Smooth muscle cell (in vitro differentiated cells): Measurements from ENCODE around the gene OAT. TPM values are rescaled to one million over a fixed set of nuclear protein-coding genes. Genes with fewer than 3 reads are reported as not detected.

Experiments
- DNase-seq: peaks from one replicate; lab custom pipeline; 2025; ENCODE audit not compliant: unreplicated experiment; lab: John Stamatoyannopoulos, UW
- H2AFZ ChIP-seq: fragments of 200-600 bp; sonication (generic); 2 replicates; pipeline ENCODE4 v1.6.0; 2016; ENCODE audit warnings: antibody characterized with exemption, low read depth, mild to moderate bottlenecking
- H3F3A ChIP-seq: fragments of 200-600 bp; sonication (generic); 2 replicates; pipeline ENCODE4 v1.6.0; 2017; ENCODE audit warnings: antibody characterized with exemption, low read depth
- H3K27ac ChIP-seq: fragments of 200-600 bp; sonication (generic); 2 replicates; pipeline ENCODE4 v1.5.1; 2016; ENCODE audit warnings: low read depth, mild to moderate bottlenecking
- H3K27me3 ChIP-seq: fragments of 200-600 bp; sonication (generic); 2 replicates; pipeline ENCODE4 v1.6.1; 2016; ENCODE audit warnings: low read depth, mild to moderate bottlenecking
- H3K36me3 ChIP-seq: fragments of 200-600 bp; sonication (generic); 2 replicates; pipeline ENCODE4 v1.5.1; 2016; ENCODE audit warnings: low read depth
- H3K4me1 ChIP-seq: fragments of 200-600 bp; sonication (generic); 2 replicates; pipeline ENCODE4 v1.5.1; 2016; ENCODE audit warnings: low read depth
- H3K4me2 ChIP-seq: fragments of 200-600 bp; sonication (generic); 2 replicates; pipeline ENCODE4 v1.6.0; 2016; ENCODE audit warnings: mild to moderate bottlenecking
- H3K4me3 ChIP-seq: fragments of 200-600 bp; sonication (generic); 2 replicates; pipeline ENCODE4 v1.5.1; 2016; ENCODE audit warnings: mild to moderate bottlenecking
- H3K79me2 ChIP-seq: fragments of 200-600 bp; sonication (generic); 2 replicates; pipeline ENCODE4 v1.6.0; 2016; ENCODE audit warnings: low read depth, mild to moderate bottlenecking
- H3K9ac ChIP-seq: fragments of 200-600 bp; sonication (generic); 2 replicates; pipeline ENCODE4 v1.6.0; 2016; ENCODE audit warnings: low read depth
- H3K9me3 ChIP-seq: fragments of 200-600 bp; sonication (generic); replicated peaks from 2 replicates; pipeline ENCODE4 v1.5.1; 2016; ENCODE audit warnings: low read depth
- H4K20me1 ChIP-seq: fragments of 200-600 bp; sonication (generic); 2 replicates; pipeline ENCODE4 v1.6.0; 2016; ENCODE audit warnings: low read depth
- WGBS: methylation state at CpG from one replicate; pipeline ENCODE4 v1.1.7; 2016; ENCODE audit warnings: low lambda C conversion rate; 5-methylcytosine and 5-hydroxymethylcytosine counted together
- polyA plus RNA-seq: library from polyadenylated mRNA; unstranded; fragments of >200 nt; fragmentation: Nextera tagmentation; extraction: Ambion mirVana; gene quantifications from 2 replicates; pipeline ENCODE4 v1.2.1, GENCODE V29; 2016
- total RNA-seq: library from RNA; depleted of rRNA; stranded (reverse); fragments of >200 nt; gene quantifications from 2 replicates; pipeline ENCODE4 v1.2.3, GENCODE V29; 2014
- TF ChIP-seq, protein P1 (sequence below): fragments of 200-600 bp; sonication (generic); IDR thresholded peaks from 2 replicates; pipeline ENCODE4 v1.5.1; 2017; ENCODE audit warnings: borderline replicate concordance, mild to moderate bottlenecking, antibody characterized with exemption; ENCODE audit not compliant: insufficient read depth, poor library complexity, severe bottlenecking

The OAT gene
- total and polyA plus RNA-seq, 2 experiments from 2014 or later: 107 to 160 TPM

GRCh38 chr10:124349231-124349995, 69.3 kb downstream of the OAT start:
- Histone ChIP-seq H3K4me2 (no peak overlapping the region), H2AFZ (no peak overlapping the region), H4K20me1 (no peaks in the 10 kb centered on the region), H3K27ac (no peak overlapping the region), H3F3A (no peaks in the 10 kb centered on the region), H3K4me3 (no peak overlapping the region), H3K9me3 (no peaks in the 10 kb centered on the region), H3K27me3 (no peaks in the 10 kb centered on the region), H3K79me2 (no peaks in the 10 kb centered on the region), H3K36me3 (no peaks in the 10 kb centered on the region), H3K9ac (no peak overlapping the region), H3K4me1 (no peaks in the 10 kb centered on the region)
- TF ChIP-seq, protein P1, sequence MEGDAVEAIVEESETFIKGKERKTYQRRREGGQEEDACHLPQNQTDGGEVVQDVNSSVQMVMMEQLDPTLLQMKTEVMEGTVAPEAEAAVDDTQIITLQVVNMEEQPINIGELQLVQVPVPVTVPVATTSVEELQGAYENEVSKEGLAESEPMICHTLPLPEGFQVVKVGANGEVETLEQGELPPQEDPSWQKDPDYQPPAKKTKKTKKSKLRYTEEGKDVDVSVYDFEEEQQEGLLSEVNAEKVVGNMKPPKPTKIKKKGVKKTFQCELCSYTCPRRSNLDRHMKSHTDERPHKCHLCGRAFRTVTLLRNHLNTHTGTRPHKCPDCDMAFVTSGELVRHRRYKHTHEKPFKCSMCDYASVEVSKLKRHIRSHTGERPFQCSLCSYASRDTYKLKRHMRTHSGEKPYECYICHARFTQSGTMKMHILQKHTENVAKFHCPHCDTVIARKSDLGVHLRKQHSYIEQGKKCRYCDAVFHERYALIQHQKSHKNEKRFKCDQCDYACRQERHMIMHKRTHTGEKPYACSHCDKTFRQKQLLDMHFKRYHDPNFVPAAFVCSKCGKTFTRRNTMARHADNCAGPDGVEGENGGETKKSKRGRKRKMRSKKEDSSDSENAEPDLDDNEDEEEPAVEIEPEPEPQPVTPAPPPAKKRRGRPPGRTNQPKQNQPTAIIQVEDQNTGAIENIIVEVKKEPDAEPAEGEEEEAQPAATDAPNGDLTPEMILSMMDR: no peak
- DNase-seq: no peak
- WGBS: 92% methylated on average over 16 of the region's 16 CpGs

GRCh38 chr10:124348801-124349200, 69.9 kb downstream of the OAT start:
- Histone ChIP-seq H3K4me1 (no peaks in the 10 kb centered on the region), H3K27ac (no peak overlapping the region), H3K79me2 (no peaks in the 10 kb centered on the region), H3K9me3 (no peaks in the 10 kb centered on the region), H3K4me2 (no peak overlapping the region), H3F3A (no peaks in the 10 kb centered on the region), H3K4me3 (no peak overlapping the region), H3K9ac (no peak overlapping the region), H2AFZ (no peak overlapping the region), H3K27me3 (no peaks in the 10 kb centered on the region), H3K36me3 (no peaks in the 10 kb centered on the region), H4K20me1 (no peaks in the 10 kb centered on the region)
- 93% methylated on average over 8 of the region's 8 CpGs for WGBS
- TF ChIP-seq, protein P1: no peak
- no peak for DNase-seq

- 93% methylated on average over 13 of the region's 13 CpGs for WGBS
- H3K9me3 ChIP-seq: no peaks in the 10 kb centered on the region
- TF ChIP-seq, protein P1: no peak
- no peaks in the 10 kb centered on the region for H3K79me2 ChIP-seq
- no peak overlapping the region for H3K9ac ChIP-seq
- no peaks in the 10 kb centered on the region for H3K36me3 ChIP-seq
- H2AFZ ChIP-seq: no peak overlapping the region
- H3K4me3 ChIP-seq: no peak overlapping the region
- no peaks in the 10 kb centered on the region for H3K4me1 ChIP-seq
- H3K4me2 ChIP-seq: no peak overlapping the region
- no peaks in the 10 kb centered on the region for H3F3A ChIP-seq
- no peak overlapping the region for H3K27ac ChIP-seq
- H3K27me3 ChIP-seq: no peaks in the 10 kb centered on the region
- H4K20me1 ChIP-seq: no peaks in the 10 kb centered on the region
- DNase-seq: no peak
These were observed 70.8 kb downstream of the OAT start for GRCh38 chr10:124347956-124348355.

Other genes with a start within 250 kb of the OAT start
- 0.18 TPM in 1 of 2 replicates, not detected in the other for gene NKX1-2, start 31.1 kb upstream of the OAT start, total RNA-seq
- not detected in 2 replicates for gene NKX1-2, start 31.1 kb upstream of the OAT start, polyA plus RNA-seq
- gene LHPP, start 42.9 kb upstream of the OAT start, total RNA-seq: 7.6 and 9.7 TPM in 2 replicates
- gene LHPP, start 42.9 kb upstream of the OAT start, polyA plus RNA-seq: 11.3 and 14.0 TPM in 2 replicates